ENCODE measurements around the gene TSFM.

The TSFM gene

DNA sequence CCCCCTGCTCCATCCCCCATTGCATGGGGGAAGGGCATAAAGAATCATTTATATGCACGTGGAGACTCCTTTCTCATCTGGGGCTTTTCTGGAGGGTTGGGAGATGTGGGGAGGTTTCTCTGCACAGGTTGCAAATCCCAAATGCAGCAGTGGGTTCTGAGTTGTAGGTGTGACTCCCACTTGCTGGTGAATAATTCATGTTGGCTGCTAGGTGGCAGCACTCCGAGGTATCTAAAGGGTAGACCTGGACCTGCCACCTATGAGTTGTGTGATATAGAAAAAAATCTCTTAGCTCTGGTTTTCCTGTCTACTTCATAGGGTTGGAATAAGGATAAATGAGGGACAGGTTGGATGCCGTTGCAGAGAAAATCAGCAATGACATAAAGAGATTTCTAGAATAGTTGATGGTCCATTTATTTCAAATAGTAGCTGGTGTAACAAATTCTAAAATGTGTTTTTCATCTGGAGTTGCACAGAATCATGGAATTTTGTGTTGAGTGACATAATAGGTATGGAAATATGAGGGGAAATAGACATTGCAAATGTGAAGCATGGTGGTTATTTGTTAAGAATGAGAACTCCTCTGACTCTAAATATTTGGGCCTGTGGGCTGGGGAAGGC lies 23.1 kb upstream of the TSFM start:
- Histone ChIP-seq H3K4me3 (ENCODE audit: low read depth, low read length) (no peak overlapping the region), H3K4me1 (ENCODE audit: control insufficient read depth, insufficient read depth, low read length) (peaks cover 9% of the 10 kb centered on the region), H3K9me3 (ENCODE audit: control insufficient read depth, insufficient read depth, low read length) (no peaks in the 10 kb centered on the region), H3K27me3 (ENCODE audit: control insufficient read depth, insufficient read depth, low read length) (peaks cover 62% of the 10 kb centered on the region), H3K36me3 (ENCODE audit: control insufficient read depth, insufficient read depth, low read length) (peaks cover 5% of the 10 kb centered on the region), H3K9ac (ENCODE audit: low read depth, low read length) (no peak overlapping the region)

DNA sequence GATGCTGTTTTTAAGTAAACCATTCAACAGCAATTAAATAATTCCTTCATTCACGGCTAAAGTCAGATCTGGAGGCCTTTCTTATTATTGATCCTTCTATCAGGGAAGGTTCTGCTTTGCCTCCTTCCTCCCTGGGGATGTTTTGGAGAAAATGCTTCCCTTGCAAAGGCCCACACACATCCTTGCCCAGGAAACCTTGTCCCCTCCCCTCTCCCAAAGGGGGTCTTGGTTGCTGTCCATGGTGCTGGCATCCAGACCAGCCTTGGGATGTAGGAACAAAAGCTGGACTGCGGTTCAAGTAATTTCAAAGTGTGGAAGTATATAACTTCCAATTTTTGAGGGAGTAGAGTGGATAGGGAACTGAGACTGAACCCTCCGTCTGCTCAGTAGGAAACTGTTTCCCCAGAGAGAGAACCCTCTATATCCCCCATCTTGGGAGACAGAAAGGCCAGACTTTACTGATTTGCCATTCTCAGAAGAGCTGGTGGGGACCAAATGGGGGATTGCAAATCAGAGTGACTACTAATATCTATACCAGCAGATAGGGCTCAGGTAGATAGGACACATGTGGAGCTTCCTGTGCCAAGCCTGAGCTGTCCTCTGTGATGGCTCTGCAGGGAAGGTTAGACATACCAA lies 22.1 kb upstream of the TSFM start:
- H3K9me3 ChIP-seq (ENCODE audit: control insufficient read depth, insufficient read depth, low read length): no peaks in the 10 kb centered on the region
- H3K9ac ChIP-seq (ENCODE audit: low read depth, low read length): no peak overlapping the region
- H3K36me3 ChIP-seq (ENCODE audit: control insufficient read depth, insufficient read depth, low read length): peaks cover 5% of the 10 kb centered on the region
- no peak overlapping the region for H3K4me3 ChIP-seq (ENCODE audit: low read depth, low read length)
- H3K4me1 ChIP-seq (ENCODE audit: control insufficient read depth, insufficient read depth, low read length): peaks cover 9% of the 10 kb centered on the region
- H3K27me3 ChIP-seq (ENCODE audit: control insufficient read depth, insufficient read depth, low read length): peaks cover 72% of the 10 kb centered on the region

DNA sequence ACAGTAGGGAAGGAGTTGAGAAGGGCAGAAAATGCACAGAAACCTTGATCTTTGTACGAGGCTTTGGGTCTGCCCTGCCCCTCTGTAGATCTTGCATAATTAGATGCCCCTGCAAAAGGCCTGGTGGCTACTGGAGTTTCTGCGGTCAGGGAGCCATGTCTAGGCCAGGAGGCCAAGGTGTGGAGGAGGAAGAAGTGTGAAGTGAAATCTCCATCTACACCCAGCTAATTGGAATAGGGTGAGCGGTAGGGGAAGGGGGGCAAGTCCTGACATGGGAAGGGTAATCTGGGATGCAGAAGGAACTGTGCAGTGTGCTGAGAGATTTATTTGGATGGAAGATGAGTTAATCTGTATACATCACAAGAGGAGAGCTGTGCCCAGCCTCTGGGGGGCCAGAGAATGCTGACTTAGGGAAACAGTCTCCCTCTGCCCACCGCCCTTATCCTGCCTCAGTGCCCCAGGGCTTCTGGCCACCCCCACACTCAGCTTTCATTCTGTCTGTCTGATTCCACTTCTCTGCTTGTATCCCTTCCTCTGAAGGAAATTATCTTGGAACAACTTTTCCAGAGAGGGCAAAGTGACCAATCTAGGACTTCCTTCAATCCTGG lies 21.1 kb upstream of the TSFM start:
- H3K4me1 ChIP-seq (ENCODE audit: control insufficient read depth, insufficient read depth, low read length): peaks cover 9% of the 10 kb centered on the region
- H3K27me3 ChIP-seq (ENCODE audit: control insufficient read depth, insufficient read depth, low read length): peaks cover 74% of the 10 kb centered on the region
- H3K9ac ChIP-seq (ENCODE audit: low read depth, low read length): no peak overlapping the region
- H3K36me3 ChIP-seq (ENCODE audit: control insufficient read depth, insufficient read depth, low read length): peaks cover 5% of the 10 kb centered on the region
- H3K9me3 ChIP-seq (ENCODE audit: control insufficient read depth, insufficient read depth, low read length): no peaks in the 10 kb centered on the region
- H3K4me3 ChIP-seq (ENCODE audit: low read depth, low read length): no peak overlapping the region

DNA sequence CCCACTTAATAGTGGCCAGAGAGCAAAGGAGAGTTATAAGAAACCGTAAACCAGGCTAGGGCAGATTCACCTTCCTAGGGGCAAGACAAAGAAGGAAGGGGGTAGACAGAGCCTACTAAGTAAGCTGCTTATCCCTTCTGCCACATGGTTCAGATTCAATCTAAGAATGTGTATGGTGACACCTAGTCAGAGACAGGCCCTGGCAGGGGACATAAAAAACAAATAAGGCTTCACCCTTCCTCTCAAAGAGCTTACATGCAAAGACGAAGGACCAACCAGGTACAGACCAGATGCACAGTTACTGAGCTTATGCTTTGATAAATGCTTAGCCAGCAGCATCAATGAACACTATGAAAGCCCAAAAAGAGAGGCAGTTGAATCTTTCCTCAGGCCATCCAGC lies 20.1 kb upstream of the TSFM start:
- no peak overlapping the region for H3K4me3 ChIP-seq (ENCODE audit: low read depth, low read length)
- H3K27me3 ChIP-seq (ENCODE audit: control insufficient read depth, insufficient read depth, low read length): peaks cover 74% of the 10 kb centered on the region
- no peak overlapping the region for H3K9ac ChIP-seq (ENCODE audit: low read depth, low read length)

DNA sequence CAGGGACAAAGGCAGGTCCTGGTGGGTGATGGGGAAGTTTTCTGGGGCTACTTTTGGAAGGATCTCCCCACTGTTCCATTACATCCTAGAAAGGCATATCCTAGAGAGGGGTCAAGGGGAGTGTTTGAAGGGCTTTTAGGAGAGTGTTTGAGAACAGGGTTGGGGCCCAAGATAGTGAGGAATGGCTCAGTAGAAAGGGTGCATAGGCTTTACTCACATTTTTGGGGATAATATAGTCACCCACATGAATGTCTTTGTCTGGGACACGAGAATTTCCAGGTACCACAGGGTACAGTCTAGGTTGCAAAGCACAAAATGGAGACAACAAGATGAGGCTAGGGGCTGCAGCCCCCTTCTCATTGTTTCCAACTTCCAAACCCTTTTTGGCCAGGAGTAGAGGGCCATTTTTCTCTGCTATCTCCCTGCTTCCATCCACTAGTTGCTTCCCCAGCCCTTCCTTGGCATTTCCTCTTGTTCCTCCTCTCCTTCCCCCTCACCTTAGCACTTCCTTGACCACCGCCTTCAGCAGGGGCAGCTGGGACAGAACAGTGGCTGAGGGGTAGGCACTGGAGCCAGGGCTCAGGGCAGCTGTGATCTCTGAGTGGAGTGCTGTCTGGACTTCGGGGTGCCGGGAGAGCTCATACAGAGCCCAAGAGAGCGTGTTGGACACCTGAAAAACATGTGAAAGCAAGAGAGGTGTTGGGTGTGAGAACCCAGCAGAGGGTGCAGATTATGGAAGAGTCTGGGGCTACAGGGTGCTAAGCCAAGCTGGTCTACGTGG lies 18.5 kb upstream of the TSFM start:
- Histone ChIP-seq H3K36me3 (ENCODE audit: control insufficient read depth, insufficient read depth, low read length) (peaks cover 8% of the 10 kb centered on the region), H3K9ac (ENCODE audit: low read depth, low read length) (peak overlapping the region; percentile 12), H3K27me3 (ENCODE audit: control insufficient read depth, insufficient read depth, low read length) (peaks cover 67% of the 10 kb centered on the region), H3K4me1 (ENCODE audit: control insufficient read depth, insufficient read depth, low read length) (peaks cover 14% of the 10 kb centered on the region), H3K4me3 (ENCODE audit: low read depth, low read length) (peak overlapping the region; percentile 89), H3K9me3 (ENCODE audit: control insufficient read depth, insufficient read depth, low read length) (no peaks in the 10 kb centered on the region)

More for the DNA sequence above, 20.1 kb upstream of the TSFM start:
- Histone ChIP-seq H3K36me3 (ENCODE audit: control insufficient read depth, insufficient read depth, low read length) (peaks cover 5% of the 10 kb centered on the region), H3K4me1 (ENCODE audit: control insufficient read depth, insufficient read depth, low read length) (peaks cover 12% of the 10 kb centered on the region), H3K9me3 (ENCODE audit: control insufficient read depth, insufficient read depth, low read length) (no peaks in the 10 kb centered on the region)

DNA sequence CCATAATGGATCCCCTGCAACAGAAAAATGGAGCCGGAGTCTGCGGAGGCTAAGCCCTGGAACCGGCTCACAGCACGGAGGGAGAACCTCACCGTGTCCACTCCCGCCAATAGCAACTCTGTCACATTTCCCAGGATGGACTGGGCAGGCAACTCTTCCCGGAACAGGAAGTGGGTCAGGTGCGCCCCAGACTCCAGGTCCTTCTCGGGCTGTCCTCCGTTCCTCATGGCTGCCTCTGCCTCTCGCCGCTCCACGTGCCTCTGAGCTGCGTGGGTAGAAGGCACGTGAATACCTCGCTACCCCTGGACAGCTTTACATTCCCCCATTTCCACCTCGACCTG lies 18.0 kb upstream of the TSFM start:
- peaks cover 14% of the 10 kb centered on the region for H3K4me1 ChIP-seq (ENCODE audit: control insufficient read depth, insufficient read depth, low read length)
- H3K4me3 ChIP-seq (ENCODE audit: low read depth, low read length): peak overlapping the region; percentile 89
- H3K27me3 ChIP-seq (ENCODE audit: control insufficient read depth, insufficient read depth, low read length): peaks cover 65% of the 10 kb centered on the region
- H3K9me3 ChIP-seq (ENCODE audit: control insufficient read depth, insufficient read depth, low read length): no peaks in the 10 kb centered on the region
- H3K9ac ChIP-seq (ENCODE audit: low read depth, low read length): peak overlapping the region; percentile 60
- peaks cover 10% of the 10 kb centered on the region for H3K36me3 ChIP-seq (ENCODE audit: control insufficient read depth, insufficient read depth, low read length)

DNA sequence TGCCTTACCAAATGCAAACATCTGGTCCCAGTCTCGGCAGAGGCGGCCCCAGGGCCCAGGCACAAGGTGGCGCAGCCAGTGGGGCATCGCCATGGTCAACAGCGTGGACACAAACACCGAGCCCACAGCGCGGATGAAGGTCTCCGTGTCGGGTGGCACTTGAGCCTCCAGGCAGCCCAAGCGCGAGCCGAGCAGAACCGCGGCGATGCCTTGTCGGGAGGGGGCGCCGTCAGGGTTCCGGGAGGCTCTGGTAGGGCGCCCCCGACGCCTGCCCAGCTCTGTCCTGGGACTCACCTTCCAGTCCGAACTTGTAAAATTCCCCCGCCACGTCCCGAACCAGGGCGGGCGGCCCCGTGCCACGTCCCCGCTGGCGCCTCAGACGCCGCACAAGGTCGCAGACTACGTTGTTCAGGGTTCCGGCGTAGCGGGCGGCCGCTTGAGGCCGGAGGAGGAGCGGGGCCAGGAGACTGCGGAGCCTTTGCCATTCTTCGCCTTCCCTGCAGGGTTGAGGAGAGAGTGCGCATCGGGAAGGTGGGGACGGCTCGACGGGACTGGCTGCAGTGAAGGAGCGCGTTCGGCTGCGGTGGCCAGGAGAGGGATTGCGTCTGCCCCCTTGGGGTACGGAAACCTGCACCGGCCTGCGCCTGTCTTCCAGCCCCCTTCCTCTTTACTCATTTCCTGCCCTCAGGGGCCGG lies 17.4 kb upstream of the TSFM start:
- peaks cover 14% of the 10 kb centered on the region for H3K4me1 ChIP-seq (ENCODE audit: control insufficient read depth, insufficient read depth, low read length)
- peaks cover 65% of the 10 kb centered on the region for H3K27me3 ChIP-seq (ENCODE audit: control insufficient read depth, insufficient read depth, low read length)
- peaks cover 12% of the 10 kb centered on the region for H3K36me3 ChIP-seq (ENCODE audit: control insufficient read depth, insufficient read depth, low read length)
- H3K4me3 ChIP-seq (ENCODE audit: low read depth, low read length): peak overlapping the region; percentile 89
- peak overlapping the region; percentile 60 for H3K9ac ChIP-seq (ENCODE audit: low read depth, low read length)
- no peaks in the 10 kb centered on the region for H3K9me3 ChIP-seq (ENCODE audit: control insufficient read depth, insufficient read depth, low read length)

DNA sequence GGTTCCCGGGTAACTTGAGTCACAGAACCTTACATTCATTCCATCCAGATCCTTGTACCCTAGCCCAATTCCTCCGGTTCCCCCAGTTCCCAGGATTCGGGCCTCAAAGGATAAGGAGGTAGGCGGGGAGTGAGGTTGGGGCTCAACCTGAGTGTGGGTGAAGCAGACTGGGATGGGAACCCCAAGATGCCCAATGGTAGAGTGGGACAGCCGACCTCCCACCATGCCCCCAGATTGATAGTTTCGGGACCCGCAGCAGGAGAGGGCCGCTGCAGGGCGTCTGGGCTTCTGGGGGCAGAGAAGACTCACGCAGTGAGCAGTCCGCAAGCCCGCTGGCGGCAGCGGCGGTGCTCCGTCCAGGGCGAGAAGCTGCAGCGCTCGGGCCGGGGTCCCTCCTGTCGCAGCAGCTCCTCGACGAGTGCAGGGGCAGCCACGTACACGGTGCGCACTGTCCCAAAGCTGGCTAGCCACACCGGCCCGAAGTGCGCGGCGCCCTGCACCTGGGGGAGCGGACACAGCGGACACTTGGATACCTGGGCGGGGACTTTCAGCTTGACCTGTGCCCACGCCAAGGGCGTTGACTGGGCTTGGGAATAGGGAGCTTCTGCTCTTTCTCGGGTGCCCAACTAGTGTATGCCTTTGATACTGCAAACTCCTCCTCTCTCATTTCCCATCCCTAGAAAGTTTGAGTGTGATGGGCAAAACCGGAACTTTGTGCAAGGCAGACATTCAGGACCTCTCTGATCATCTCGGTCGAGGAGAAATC lies 16.7 kb upstream of the TSFM start:
- peaks cover 65% of the 10 kb centered on the region for H3K27me3 ChIP-seq (ENCODE audit: control insufficient read depth, insufficient read depth, low read length)
- H3K4me3 ChIP-seq (ENCODE audit: low read depth, low read length): peak overlapping the region; percentile 89
- no peak overlapping the region for H3K9ac ChIP-seq (ENCODE audit: low read depth, low read length)

DNA sequence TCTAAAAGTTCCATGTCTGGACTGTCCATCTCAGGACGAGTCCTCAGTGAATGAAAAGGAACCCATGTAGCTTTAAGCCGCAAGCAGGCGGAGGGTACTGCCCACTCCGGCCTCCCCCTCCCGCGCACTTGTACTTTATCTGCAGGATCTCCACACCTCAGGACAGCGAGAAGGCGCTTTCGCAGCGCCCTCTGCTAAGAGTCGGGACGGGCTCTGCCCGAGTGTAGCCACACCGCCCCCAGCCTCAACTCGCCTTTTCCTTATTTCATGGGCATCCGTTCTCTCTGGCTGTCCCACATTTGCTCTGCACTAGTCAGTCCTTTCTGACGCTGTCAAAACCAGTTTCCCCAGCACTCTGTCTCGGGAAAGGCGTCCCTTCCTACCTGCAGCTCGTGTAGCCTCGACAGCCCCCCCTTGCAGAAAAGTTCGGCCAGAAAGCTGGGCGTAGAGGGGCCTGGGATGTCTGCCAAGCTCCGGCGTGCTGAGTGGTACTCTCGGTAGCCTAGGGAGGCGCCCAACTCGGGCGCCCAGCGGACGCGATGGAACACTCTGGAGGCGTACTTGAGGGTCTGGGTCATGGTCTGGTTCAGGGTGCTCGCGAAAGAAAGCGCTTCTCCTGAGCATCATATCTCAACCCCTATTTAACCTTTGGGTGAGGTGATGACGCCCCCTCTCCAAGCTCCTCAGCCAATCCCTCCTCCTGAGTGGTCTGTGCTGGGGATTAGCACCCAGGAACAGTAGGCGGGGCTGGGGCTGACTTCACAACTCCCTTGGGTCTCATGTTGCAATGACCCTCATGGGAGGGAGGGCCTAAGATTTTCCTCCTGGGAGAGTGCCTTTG lies 15.9 kb upstream of the TSFM start, which contains the start of gene CYP27B1:
CYP27B1 (minus strand) TSS at position 615 of the 841 bp plus-strand sequence; CDS start at position 578, 37 bp downstream.
- no peak within 1 kb of the TSS for H3K9ac ChIP-seq (ENCODE audit: low read depth, low read length)
- peaks cover 14% of the 10 kb centered on the region for H3K4me1 ChIP-seq (ENCODE audit: control insufficient read depth, insufficient read depth, low read length)
- H3K36me3 ChIP-seq (ENCODE audit: control insufficient read depth, insufficient read depth, low read length): peaks cover 12% of the 10 kb centered on the region
- no peaks in the 10 kb centered on the region for H3K9me3 ChIP-seq (ENCODE audit: control insufficient read depth, insufficient read depth, low read length)
- H3K27me3 ChIP-seq (ENCODE audit: control insufficient read depth, insufficient read depth, low read length): peaks cover 59% of the 10 kb centered on the region
- peak within 1 kb of the TSS; percentile 89 for H3K4me3 ChIP-seq (ENCODE audit: low read depth, low read length)

More for the DNA sequence above, 16.7 kb upstream of the TSFM start:
- Histone ChIP-seq H3K4me1 (ENCODE audit: control insufficient read depth, insufficient read depth, low read length) (peaks cover 14% of the 10 kb centered on the region), H3K9me3 (ENCODE audit: control insufficient read depth, insufficient read depth, low read length) (no peaks in the 10 kb centered on the region), H3K36me3 (ENCODE audit: control insufficient read depth, insufficient read depth, low read length) (peaks cover 12% of the 10 kb centered on the region)

DNA sequence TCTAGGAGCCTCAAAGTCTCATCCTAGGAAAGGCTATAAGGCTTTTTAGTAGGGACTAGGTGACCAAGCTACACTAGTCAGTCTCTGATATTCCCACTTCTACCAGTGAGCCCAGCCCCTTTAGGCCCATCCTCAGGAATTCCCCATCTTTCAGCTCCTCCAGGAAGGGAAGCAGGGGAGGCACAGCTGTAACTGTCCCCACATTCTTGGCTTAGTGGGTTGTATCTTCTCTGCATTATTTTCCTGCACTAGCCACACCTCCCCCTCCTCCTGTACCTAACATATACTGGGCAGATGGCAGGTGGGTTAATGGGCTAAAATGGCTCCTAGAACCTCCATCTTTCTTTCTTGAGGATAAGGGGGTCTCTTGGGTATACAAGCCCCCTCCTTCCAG lies 15.3 kb upstream of the TSFM start:
- H3K27me3 ChIP-seq (ENCODE audit: control insufficient read depth, insufficient read depth, low read length): peaks cover 56% of the 10 kb centered on the region
- peaks cover 14% of the 10 kb centered on the region for H3K4me1 ChIP-seq (ENCODE audit: control insufficient read depth, insufficient read depth, low read length)
- no peak overlapping the region for H3K9ac ChIP-seq (ENCODE audit: low read depth, low read length)
- H3K36me3 ChIP-seq (ENCODE audit: control insufficient read depth, insufficient read depth, low read length): peaks cover 12% of the 10 kb centered on the region
- H3K9me3 ChIP-seq (ENCODE audit: control insufficient read depth, insufficient read depth, low read length): no peaks in the 10 kb centered on the region
- H3K4me3 ChIP-seq (ENCODE audit: low read depth, low read length): peak overlapping the region; percentile 89

Measured in iPS-15b (cell line).